Ovary (tissue), 3 donors: ENCODE measurements around the gene EFHD1.

Source experiments
- CTCF ChIP-seq, 3 donors: fragments of 450-650 bp in 2 of 3; fragments of 200-600 bp in 1 of 3; IDR thresholded peaks; one replicate each; pipeline versions ENCODE4 v1.5.1 to v1.8.0; 2016 to 2022; ENCODE audit warnings: antibody characterized with exemption in 3 of 3, mild to moderate bottlenecking in 1 of 3
- EP300 ChIP-seq: sonication (generic); formaldehyde crosslinking; IDR thresholded peaks from one replicate; pipeline ENCODE4 v1.6.1; 2017; ENCODE audit warnings: antibody characterized with exemption
- POLR2A ChIP-seq: fragments of 450-650 bp; IDR thresholded peaks from one replicate; pipeline ENCODE4 v1.6.1; 2017; ENCODE audit warnings: antibody characterized with exemption, mild to moderate bottlenecking, moderate library complexity
- donor health status: DM: no; HTN: no; CAD: no.

- no peak for TF ChIP-seq CTCF (IDR thresholded peaks at IDR 0.05)
- no peak for TF ChIP-seq POLR2A
- no peak for TF ChIP-seq EP300
Measured at GRCh38 chr2:232623768-232624765, 9.3 kb upstream of the EFHD1 start.
